NCI-H146 treated with DMSO at 0.1 percent for 48 hours (cell line): Measurements from ENCODE around the gene RALY.

ENCODE experiments used
- DNase-seq: peaks from one replicate; lab custom pipeline; 2025; ENCODE audit not compliant: unreplicated experiment; lab: John Stamatoyannopoulos, UW

The RALY gene

DNA sequence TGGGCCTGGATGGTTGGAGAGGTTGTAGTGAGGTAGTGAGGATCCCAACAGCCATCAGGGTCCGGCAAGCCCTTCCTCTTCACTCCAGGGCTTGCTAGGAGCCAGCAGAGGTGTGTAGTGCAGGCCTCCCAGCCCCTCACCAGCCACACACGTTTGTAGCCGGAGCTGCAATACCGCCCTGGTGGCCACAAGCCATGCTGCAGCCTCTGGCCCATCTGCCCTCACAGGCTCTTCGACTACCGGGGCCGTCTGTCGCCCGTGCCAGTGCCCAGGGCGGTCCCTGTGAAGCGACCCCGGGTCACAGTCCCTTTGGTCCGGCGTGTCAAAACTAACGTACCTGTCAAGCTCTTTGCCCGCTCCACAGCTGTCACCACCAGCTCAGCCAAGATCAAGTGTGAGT is 81.9 kb downstream of the RALY start:
- DNase-seq, result no peak

- no peak for DNase-seq
These were observed 83.2 kb downstream of the RALY start for GRCh38 chr20:34076952-34077351.

- no peak for DNase-seq
These were observed 84.8 kb downstream of the RALY start for GRCh38 chr20:34078540-34078939.

- DNase-seq, result no peak
These were observed 86.1 kb downstream of the RALY start for GRCh38 chr20:34079818-34080217.

- no peak for DNase-seq
These were observed 88.6 kb downstream of the RALY start for GRCh38 chr20:34082232-34082887.

DNA sequence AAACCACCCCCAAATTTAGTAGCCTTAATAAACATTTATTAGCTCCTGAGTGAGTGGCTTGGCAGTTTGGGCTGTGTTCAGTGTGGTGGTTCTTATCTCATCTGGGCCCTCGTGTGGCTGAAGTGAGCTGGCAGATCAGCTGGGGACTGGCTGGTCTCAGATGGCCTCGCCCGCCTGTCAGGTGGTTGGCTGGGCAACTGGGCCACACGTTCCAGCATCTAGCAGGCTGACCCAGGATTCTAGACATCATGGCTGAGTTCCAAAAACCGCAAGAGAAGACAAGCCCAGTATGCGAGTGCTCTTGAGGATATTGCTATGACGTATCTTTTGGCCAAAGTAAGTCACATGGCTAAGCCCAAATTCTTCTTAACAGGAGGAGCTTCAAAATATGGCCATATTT is 89.4 kb downstream of the RALY start:
- DNase-seq, result no peak

- no peak for DNase-seq
These were observed 90.1 kb downstream of the RALY start for GRCh38 chr20:34083781-34084180.

DNA sequence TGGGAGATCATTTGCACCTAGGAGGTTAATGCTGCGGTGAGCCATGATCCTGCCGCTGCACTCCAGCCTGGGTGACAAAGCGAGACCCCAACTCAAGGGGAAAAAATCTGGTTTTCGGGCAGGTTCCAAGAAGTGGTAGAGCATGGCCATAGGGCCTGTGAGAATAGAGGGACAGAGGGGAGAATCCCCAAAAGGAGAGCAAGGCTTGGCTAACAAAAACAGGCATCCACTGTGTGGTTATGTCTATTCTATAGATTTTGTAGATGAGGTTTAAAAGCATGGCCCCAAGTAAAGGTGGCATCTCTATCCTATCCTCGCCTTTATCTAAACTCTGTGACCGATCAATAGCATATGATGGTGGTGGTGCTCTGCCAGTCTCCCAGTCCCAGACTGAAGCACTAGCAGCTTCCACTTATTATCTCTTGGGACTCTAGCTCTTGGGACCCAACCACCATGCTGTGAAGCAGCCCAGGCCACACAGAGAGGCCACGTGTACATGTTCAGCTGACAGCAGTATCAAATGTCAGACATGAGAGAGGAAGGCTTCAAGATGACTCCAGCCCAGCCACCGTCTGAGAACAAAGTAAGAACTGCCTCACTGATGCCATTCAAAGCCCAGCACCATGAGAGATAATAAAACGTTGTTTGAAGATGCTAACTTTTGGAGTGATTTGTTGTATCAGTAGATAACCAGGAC is 90.7 kb downstream of the RALY start:
- no peak for DNase-seq

DNA sequence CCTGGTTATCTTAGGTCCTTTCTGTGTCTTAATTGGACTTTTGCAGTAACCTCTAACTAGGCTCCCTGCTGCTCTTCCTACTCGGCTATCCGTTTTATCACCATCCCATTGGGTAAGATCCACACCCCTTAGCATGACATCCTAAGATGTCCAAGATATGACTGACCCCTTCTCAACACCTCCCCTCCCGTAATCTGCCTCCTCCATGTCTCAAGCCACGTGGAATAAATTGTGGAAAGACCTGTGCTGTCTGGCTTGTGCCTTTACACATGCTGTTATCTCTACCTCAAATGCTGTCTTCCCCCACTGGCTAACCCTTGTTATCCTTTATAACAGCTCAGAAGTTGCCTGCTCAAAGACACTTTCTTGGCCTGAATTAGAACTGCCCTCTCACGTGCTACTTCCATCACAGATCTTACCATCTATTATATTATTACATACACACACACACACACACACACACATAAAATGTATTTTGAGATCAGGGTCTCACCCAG is 91.9 kb downstream of the RALY start:
- DNase-seq, result no peak

DNA sequence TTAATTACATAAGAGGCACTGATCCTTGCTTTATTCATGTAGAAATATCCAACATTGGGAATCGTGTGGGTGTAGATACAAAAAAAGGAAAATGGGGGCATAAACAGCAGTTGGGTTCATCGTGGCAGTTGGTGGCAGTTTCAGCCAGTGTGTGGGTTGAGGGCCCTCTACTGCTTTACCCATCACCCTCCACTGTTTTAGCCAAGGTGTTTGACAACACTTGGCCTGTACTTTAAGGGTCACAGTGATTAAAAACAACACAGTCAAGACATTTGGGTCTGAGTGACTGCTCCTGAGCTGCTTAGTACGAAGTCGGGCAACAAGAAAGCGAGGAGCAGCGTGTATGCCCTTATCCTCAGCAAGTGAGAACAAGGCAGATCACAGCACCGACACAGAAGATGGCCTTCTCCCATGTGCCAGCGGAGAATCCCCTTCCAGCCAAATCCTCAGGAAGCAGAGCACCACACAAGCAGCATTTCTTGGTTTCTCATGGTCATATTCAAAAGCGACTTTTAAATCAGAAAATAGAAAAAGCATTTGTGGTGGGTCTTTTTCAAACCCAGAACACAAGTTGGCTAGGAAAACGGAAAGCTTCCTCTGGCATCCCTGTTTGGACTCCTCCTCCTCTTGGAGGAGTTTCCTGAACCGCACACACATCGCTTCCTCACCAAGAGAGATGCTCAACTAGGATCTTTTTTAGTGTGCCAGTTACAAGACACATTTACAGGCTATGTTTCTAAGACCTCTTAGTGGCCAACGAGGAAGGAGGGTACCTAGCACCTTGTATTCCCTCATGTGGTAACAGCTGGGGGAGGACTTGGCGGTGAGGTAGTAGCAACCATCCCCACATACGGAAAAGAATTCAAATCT is 94.8 kb downstream of the RALY start:
- no peak for DNase-seq

DNA sequence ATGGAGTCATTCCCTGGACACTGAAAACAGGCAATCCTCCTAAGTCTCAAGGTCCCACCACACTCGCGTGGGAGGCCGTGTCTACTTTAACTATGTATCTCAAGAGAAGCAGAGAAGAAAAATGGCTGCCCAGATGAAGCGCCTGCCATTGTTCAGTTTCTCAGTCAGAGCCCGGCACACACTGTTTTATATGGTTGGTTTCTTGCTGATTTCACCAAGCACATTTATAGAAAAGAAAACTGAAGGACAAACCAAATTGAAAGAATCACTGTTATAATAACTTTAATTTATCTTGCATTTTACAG is 95.4 kb downstream of the RALY start:
- DNase-seq, result no peak

GRCh38 chr20:34089655-34090345 is 96.1 kb downstream of the RALY start:
- DNase-seq, result no peak

DNA sequence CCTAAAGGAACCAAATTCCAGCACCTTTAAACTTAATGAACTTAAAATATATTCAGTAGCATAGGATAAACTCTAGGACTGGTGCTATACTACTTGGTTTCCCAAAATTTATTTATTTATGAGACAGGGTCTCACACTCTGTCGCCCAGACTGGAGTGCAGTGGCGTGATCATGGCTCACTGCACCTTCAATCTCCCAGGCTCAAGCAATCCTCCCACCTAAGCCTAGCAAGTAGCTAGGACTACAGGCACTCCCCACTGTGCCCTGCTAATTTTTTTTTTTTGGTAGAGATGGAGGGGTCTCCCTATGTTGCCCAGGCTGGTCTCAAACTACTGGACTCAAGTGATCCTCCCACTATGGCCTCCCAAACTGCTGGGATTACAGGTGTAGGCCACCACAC is 96.9 kb downstream of the RALY start:
- no peak for DNase-seq

GRCh38 chr20:34091637-34092200 is 98.0 kb downstream of the RALY start:
- no peak for DNase-seq

GRCh38 chr20:34093895-34094294 is 100.2 kb downstream of the RALY start:
- DNase-seq, result no peak

DNA sequence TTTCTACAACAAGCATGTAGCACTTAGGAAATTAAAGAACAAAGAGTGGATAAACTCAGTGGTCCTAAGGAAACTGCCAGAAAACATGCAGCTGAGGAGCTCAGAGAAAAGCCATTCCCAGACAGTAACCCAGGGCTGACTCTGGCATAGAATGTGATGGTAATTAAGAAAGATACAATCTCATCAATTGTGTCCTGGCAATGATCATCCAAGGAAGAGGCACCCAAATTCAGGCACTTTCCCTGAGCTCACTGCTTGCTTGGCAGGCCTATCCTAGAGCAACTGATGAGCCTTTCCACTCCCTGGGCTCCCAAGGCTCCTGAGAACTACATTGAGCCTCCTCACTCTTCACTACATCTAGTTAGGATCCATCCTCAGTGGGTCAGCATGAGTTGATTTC is 102.1 kb downstream of the RALY start:
- DNase-seq, result no peak

- no peak for DNase-seq
These were observed 103.2 kb downstream of the RALY start for GRCh38 chr20:34096699-34097444.

GRCh38 chr20:34098570-34098969 is 104.9 kb downstream of the RALY start:
- DNase-seq, result no peak

GRCh38 chr20:34099675-34100074 is 106.0 kb downstream of the RALY start:
- no peak for DNase-seq

GRCh38 chr20:34100576-34100975 is 106.9 kb downstream of the RALY start:
- DNase-seq, result no peak
